ENCODE measurements around the gene AKAP13.
"Not testable (repeated sequence)": the region's sequence is repeated elsewhere in the genome, so short reads cannot be mapped to it uniquely, and the experiment has no call there.

AKAP13 gene

DNA sequence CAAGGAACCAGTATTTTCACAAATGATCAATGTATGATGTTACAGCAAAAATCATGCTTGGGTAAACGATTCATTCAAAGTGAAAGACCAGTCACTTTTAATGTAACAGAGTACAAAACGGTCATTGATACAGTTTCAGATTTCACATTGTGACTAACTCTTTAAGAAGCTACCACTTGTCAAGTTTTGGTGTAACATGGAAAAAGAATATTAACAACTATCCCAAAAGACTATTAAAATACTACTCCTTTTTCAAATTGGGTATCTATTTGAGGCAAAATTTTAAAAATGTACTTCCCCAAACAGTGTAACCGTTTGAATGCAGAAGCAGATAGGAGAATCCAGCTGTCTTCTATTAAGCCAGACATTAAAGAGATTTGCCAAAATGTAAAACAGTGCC is 31.7 kb downstream of the AKAP13 start:
- DNase-seq, result no peak

DNA sequence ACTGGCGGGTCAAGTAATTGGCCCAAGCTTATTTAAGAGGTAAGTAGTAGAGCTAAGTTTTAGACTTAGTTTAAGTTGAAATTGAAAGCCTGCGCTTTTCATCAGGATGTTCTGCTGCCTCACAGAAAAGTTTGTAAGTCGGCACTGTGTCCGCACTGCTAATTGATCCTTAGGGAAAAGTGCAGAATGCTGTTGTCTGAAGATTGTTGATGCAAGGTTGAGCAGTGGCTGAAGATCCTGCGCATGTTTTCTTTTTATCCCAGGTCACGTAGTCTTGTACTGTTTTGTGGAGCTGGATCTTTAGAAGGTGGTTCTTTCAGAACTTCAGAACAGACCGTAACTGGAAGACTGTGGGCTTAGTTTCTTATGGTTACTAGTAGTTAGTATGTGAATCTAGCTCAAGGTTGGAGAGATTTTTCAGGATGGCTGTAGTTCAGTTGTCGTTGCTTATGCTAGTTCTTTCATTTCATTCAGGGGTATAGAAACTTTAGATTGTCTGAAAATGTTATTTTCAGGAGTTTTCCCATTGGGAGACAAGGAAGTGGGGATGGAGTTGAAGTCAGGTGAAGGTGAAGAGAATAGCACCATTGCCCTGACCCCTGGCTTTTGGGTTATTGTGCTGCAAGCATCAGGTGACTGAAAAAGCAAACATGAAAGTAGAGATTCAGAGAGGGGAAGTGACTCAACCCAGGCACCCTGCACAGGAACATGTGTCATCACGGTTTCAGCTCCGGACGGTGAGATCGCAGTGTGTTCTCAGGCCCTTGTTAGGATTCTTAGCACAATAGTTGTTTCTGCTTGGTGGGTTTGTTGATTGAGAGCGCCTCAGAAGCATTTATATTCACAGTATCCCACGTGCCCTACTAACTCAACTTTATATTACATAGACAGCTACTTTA is 32.8 kb downstream of the AKAP13 start:
- no peak for DNase-seq

DNA sequence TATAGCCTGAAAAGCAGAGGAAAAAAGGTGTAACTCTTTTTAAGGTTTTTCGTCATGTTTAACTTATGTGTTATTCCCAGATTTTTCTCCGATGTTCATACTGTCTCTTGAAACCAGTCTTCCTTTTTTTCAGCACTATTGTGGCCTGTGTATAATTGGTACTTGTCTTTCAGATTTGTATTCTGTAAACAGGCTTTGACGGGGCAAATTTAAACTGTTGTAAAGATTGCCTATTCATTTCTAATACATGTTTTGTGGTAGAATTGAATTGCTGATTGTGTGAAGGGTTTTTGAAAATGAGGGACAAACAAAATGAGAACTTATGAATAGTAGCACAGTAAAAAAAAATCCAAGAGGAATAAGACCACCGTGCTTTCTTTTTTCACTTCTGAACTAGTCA is 33.6 kb downstream of the AKAP13 start:
- DNase-seq, result no peak

DNA sequence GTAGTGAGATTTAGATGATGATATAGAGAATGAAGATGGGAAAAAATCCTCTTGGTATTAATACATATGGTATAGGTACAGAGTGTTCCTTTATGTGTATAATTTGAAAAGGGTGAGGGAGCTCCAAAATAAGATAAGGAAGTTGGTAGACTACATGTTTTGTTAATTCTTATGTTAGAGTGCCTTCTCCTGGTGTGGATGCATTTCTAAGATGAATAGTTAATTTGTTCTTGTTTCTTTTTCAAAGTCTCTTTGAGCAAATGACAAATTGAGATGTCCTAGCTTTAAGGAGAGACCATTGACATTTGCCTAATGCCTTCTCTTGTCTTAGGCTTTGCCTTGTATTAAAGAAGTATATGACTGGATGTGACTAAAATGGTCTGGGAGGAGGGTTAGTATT is 34.1 kb downstream of the AKAP13 start:
- no peak for DNase-seq

DNA sequence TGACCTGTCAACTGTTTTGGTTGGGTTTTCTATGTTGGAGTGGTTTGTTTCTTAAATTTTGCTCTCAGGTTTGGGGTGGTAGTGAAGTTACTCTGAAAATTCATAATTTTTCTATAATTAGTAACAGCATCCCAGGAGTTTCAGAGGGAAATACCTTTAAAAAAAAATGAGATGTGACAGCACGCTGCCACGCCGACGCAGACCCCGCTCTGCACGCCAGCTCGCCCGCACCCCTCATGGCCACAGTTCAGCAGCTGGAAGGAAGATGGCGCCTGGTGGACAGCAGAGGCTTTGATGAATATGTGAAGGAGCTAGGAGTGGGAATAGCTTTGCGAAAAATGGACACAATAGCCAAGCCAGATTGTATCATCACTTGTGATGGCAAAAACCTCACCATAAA is 34.6 kb downstream of the AKAP13 start:
- no peak for DNase-seq

DNA sequence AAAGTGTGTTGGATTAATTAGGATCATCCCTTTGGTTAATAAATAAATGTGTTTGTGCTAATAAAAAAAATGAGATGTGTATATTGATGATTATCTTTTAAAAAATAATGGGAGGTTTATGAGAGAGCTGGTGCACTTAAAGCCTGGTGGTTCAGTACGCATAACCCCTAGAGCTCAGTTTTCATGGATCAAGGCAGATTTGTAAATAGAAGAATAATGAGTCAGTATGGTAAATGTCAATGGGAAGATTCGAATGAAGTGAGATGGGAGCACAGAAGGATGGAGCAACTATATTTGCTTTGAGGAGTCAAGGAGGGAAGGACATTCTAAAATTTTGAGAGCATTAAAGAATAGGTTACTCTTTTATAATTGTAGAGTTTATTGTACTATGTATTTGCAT is 35.4 kb downstream of the AKAP13 start:
- no peak for DNase-seq

DNA sequence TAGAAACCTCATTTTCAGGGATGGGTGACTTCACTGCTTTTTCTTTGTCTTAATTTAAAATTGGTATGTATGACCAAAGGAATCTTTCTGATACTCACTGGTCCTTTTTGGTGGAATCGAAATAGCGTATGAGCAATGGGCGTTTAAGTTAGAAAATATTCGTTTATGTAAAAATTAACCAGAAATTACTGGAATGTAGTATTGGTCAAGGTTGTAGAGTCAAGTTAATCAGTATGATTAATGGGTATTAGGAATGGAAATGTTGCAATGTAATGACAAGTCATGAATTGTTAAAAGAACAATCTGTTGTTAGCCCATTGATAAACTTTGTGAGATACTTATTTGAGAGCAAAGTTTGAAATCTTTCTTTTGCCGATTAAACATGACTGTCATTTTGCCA is 36.9 kb downstream of the AKAP13 start:
- DNase-seq, result no peak

DNA sequence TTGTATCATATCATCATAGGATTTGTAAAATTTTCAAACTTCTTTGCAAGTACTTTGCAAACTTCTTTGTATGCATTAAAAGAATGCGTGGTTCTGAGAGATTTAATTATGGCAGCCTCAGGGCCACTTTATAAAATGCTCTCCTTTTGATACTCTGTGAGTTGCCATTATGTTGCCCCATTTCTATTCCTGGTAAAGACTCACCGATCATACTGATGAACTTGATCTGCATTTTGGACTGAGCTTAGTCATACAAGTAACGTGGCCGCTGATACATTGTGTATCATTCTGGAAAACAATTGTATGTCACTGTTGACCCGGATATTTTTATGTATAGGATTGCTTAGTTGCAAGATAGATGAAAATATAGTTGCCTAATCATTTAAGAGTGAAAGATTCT is 38.8 kb downstream of the AKAP13 start:
- DNase-seq, result no peak

DNA sequence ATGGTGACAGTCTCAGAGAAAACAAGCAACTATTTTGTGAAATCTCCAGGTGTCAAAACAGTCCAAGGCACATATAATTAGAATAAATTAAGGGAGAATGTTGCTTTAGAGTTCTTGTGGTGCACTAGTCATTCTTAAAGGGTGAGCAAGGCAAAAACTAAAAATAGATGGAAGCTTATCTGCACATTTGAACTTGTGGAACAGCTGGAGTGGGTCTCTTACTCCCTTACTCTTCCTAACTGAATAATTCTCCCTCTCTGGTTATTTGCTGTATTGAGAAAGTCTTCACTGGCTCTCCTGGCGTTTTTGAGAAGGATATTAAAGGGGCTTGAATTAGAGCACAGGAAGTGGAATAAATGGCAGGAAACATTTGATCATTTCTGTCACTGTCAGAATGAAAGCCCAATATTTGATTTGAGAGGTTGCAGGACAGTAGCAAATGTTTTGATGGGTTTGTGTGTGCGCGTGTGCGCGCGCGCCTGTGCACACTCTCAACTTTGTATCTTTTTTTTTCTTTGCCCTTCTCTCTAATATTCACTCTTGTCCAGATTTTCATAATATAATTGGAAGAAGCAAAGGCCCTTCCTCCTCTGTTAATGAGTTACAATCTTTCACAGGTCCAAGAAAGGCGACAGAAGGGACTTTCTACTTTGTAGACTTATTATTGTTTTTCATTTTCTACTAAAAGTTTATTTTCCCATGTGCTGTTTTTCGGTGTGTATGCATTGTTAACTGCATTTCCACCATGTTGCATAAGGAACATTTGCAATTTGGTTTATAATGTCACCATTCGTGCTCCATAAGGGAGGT is 40.9 kb downstream of the AKAP13 start:
- no peak for DNase-seq

DNA sequence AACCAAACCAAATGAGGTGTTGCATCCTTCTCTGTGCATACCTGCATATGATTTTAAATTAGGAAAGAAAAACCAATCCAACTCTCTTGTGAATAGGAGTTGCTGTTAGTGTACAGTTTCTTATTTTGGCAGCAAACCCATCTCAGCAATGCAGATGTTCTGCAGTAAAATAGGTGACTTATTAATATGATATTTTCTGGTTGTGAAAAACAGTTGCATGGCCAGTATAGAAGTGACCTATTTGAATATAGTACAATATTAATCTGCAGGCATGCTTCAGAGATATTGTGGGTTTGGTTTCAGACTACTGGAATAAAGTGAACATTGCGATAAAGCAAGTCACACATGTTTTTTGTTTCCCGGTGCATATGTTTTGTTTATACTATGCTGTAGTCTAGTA is 42.2 kb downstream of the AKAP13 start:
- DNase-seq, result no peak

DNA sequence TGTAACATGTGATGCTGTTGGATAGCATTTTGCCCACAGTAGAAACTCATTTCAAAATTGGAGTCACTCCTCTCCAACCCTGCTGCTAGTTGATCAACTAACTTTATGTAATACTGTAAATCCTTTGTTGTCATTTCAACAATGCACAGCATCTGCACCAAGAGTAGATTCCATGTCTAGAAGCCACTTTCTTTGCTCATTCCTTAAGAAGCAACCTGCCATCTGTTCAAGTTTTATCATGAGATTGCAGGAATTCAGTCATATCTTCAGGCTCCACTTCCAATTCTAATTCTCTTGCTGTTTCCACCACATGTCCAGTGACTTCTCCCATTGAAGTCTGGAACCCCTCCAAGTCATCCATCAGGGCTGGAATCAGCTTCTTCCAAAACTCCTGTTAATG is 42.9 kb downstream of the AKAP13 start:
- DNase-seq, result no peak

DNA sequence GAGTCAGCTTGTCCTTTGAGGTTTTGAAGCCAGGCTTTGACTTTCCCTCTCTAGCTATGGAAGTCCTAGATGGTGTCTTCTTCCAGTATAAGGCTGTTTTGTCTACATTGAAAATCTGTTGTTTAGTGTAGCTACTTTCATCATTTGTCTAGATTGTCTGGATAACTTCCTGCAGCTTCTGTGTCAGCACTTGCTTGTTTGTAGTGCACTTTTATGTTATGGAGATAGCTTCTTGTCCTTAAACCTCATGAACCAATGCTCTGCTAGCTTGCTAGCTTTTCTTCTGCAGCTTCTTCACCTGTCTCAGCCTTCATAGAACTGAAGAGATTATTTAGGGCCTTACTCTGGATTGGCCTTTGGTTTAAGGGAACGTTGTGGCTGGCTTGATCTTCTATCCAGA is 43.8 kb downstream of the AKAP13 start:
- DNase-seq, result no peak

DNA sequence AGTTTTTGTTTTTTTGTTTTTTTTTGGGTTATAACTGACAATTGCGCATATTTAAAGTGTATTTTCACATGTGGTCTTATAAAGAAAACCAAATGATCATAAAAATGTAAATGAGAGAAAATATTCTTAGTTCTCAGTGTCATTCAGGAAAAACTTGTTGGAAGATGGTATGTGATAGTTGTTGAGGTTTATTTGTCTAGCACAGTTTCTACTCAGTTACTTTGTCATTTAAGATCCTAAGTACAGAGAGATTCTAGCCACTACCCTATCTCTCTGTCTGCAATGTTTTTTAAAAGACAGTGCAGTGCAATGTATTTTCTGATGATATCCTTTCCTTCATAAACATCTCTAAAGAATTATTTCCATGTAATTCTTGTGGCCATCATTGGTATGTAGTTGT is 46.1 kb downstream of the AKAP13 start:
- no peak for DNase-seq

DNA sequence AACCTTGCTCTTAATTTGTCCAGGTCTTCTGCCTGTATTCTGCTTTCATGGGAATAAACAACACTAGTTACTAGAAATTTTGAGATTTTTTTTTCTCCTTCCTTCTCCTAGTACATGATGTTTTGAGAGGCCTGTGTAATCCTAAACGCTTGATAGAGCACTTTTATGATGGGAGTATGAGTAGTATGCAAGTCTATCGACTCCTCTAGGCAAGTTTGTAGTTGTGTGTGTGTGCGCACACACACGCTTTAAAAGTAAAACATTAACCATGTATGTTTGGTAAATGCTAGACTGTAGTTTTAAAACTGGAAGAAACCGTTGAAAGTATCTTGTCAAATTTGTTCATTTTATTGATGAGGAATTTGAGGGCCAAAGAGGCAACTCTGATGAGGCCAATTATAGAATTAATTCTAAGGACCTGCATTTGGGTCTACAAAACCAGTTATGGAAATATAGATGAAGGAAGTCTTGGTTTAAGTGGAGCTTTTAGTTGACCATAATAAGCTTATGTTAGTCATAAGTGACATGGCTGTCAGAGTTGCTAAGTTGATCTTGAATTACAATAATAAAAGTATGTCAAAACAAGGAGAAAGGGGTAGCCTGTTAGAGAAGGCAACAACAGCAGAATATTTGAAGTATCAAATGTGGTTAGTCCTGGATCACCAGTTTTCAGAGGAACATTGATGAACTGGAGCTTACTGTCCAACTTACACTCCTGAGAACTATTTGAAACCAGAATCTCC is 47.1 kb downstream of the AKAP13 start:
- DNase-seq, result no peak

DNA sequence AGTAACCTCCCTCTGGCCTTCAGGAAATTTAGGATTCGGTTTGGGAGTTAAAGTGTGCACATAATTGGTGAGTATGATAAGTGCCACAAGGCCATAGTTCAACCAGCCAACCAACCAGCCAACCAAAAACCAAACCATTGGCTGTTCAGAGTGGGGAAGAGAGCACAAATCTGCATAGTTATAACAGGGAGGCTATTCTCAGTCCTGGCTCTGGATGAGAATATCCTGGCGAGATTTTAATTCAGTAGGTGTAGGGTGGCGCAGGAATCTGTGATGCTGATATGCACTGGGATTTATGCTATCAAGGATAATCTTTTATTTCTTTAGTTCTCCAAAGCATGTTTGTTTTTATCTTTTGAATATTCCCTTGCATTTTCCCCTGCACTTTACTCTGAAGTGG is 49.1 kb downstream of the AKAP13 start:
- no peak for DNase-seq

DNA sequence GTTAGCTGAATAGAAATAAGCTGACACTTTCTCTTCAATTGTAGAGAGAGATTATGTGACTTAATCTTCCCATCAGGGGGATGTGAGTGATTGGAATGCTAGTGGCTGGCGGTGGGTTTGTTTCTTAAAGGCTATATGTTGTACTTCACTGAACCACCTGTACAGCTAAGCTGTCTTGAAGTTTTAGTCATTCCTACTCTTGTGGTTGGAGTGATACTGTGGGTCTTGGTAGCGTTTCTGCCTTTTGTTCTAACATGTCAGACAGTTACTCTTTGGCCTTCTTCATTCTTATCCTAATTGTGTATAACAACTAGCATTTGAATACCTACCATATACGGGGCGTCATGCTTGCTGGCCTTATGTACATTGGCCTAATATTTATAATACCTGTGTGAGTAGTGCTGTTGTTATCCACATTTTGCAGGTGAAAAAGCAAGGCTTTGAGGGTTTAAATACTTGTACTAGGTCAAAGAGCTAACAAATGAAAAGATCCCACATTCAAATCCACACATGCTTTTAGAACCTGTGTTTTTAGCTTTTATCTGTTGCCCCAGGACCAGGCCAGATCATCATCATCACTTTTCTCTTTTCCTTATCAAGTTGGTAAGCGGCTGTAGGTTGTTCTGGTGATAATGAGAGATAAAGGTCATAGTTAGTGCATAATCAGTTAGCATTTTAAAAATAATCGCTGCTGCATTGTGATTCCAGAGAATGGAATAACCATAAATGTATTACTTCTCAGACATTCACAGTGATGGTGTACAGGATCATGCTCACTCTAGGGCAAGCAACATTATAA is 50.2 kb downstream of the AKAP13 start:
- no peak for DNase-seq

DNA sequence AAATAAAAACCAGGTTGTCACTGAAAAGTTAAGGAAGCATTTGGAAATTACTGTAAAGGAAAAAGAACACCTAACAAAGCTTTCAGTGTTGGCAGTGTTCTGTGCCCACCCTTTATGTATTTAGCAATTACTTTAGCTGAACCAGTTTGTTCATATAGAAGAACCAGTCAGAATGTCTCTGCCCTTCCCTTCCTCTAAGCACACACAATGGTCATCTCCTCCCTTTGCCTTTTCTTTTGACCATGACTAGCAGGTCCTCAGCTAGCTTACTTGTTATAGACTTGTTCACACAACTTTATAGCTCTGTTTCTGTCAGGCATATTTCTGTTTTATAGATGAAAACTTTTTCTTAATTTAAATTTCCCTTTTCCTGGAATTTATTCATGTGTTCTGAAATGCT is 59.6 kb downstream of the AKAP13 start:
- DNase-seq, result no peak

DNA sequence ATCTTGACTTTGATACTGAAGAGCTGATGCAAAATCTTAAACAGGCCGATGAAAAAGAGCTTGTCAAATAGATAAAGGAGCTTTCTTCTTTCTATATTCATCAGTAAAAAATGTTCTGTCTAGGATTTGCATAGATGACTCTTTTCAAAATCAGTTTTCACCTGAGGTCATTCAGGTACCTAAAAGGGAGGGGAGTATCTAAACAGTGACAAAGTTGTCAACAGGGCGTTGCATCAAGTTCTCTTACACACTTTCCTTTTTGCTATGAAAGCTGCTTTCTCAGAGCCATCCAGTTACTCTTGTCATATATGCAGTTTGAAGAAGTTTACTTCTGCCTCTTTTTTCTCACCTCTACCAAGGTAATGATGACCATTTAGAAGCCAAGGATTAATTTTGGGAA is 60.0 kb downstream of the AKAP13 start:
- DNase-seq, result no peak

DNA sequence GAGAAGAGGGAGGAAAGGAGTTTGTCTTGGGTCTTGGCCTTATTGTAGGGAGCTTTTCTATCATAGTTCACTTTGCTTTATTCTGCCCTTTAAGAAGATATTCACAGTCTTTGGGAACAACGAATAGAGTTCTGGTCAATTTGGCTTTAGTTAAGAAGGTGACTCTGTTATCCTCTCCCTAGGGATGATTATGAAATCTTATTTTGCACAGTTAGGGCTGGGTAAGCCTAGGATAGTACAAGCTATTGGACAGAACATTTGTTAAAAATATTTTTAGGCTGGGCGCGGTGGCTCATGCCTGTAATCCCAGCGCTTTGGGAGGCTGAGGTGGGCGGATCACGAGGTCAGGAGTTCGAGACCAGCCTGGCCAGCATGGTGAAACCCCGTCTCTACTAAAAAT is 61.5 kb downstream of the AKAP13 start:
- DNase-seq, result not testable (repeated sequence)

DNA sequence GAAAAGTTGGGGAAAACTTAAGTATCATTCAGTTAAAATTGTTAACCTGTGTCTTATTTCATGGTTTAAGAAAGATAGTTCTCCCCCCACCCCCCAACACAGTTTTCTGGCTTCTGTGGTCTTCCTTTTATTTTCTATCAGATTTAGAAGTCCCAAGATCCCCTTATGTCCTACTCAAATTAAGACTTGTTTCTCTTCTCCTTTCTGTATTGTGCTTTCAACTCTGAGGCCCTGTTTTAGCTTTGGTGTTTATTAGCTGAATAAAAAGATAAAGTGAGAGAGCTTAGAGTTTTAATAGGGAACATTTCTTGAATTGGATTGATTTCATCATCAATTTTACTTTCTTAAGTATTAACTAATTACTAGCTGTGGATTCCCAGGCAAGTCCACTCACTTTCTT is 62.6 kb downstream of the AKAP13 start:
- DNase-seq, result no peak

DNA sequence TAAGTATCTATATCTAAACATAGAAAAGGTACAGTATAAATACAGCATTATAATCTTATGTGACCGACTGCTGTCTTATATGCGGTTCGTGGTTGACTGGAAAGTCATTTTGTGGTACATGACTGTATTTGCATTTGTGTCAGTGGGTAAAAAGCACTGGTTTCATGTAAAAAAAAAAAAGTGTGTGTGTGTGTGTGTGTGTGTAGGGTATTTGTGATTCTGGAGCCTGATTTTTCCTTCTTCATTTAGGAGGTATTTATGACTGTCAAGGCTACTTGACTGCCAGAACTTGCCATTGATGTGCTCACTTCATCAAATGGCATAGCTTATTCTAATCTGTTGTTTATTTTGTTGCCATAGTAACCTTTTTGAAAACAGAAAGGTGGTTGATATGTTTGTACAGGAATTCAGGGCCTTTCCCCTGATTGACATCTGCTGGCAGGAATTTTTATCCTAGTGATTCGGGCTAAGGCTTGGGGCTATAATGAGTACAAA is 63.2 kb downstream of the AKAP13 start:
- no peak for DNase-seq

DNA sequence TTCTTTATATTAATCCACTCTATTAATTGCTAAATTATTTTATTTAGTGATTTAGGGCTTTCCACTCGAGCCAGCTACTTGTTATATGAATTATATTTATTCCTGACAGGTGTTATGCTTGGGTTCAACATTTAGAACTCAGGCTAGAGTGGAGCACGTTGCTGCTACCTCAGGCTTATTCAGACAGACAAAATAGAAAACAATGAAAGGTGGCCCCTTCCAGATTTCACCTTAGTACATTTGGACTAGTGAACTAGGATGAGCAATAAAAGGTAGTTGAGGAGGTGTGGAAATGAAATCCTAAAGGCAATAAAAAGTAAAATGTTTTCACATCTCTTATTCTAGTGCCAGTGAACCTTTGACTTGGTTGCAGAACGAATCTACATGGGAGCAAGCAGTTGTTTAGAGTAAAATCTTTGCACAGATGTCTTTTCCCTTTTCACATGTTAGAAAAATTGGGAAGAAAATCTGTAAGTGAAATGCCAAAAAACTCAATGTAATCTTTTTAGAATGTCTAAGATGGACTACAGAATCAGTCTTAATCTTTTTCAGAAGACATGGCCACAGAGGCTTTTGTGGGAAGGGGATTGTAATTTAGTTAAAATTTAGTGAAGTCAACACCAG is 63.8 kb downstream of the AKAP13 start:
- no peak for DNase-seq
